HepG2 (cell line): ENCODE results near the gene ADIPOR2. TPM values are rescaled to one million over a fixed set of nuclear protein-coding genes. Genes with fewer than 3 reads are reported as not detected.

Source experiments
- IKZF1 ChIP-seq: fragments of 450-650 bp; IDR thresholded peaks from 2 replicates; pipeline ENCODE4 v1.7.1; 2016
- KDM1A ChIP-seq: IDR thresholded peaks from 2 replicates; pipeline ENCODE4 v1.6.1; 2016; ENCODE audit warnings: missing compliant biosample characterization
- KDM6A ChIP-seq: IDR thresholded peaks from 2 replicates; pipeline ENCODE4 v1.6.1; 2016; ENCODE audit warnings: low read depth
- MEIS2 ChIP-seq: sonication (generic); formaldehyde crosslinking; IDR thresholded peaks from 2 replicates; pipeline ENCODE4 v1.9.0; 2021; ENCODE audit warnings: mild to moderate bottlenecking, missing genetic modification reagents
- RBAK ChIP-seq: sonication (generic); formaldehyde crosslinking; IDR thresholded peaks from 2 replicates; pipeline ENCODE4 v1.5.1; 2020; ENCODE audit warnings: mild to moderate bottlenecking, missing genetic modification reagents
- SIN3B ChIP-seq: fragments of 150-350 bp; IDR thresholded peaks from 2 replicates; pipeline ENCODE4 v1.6.1; 2014; ENCODE audit warnings: low read length
- SMAD1 ChIP-seq: sonication (generic); formaldehyde crosslinking; IDR thresholded peaks from 2 replicates; pipeline ENCODE4 v1.4.0; 2020; ENCODE audit warnings: missing genetic modification reagents, low read depth, mild to moderate bottlenecking, borderline replicate concordance
- ZC3H13 ChIP-seq: sonication (generic); formaldehyde crosslinking; IDR thresholded peaks from 2 replicates; pipeline ENCODE4 v1.8.1; 2023; ENCODE audit warnings: mild to moderate bottlenecking, missing genetic modification reagents, moderate library complexity
- ZNF143 ChIP-seq: sonication (generic); formaldehyde crosslinking; IDR thresholded peaks from 2 replicates; pipeline ENCODE4 v1.4.0; 2020; ENCODE audit warnings: missing genetic modification reagents
- ZNF333 ChIP-seq: sonication (generic); formaldehyde crosslinking; IDR thresholded peaks from 2 replicates; pipeline ENCODE4 v1.4.0; 2020; ENCODE audit warnings: mild to moderate bottlenecking, missing genetic modification reagents, borderline replicate concordance
- ZNF543 ChIP-seq: sonication (generic); formaldehyde crosslinking; IDR thresholded peaks from 2 replicates; pipeline ENCODE4 v1.4.0; 2020; ENCODE audit warnings: mild to moderate bottlenecking, missing genetic modification reagents
- ZNF616 ChIP-seq: sonication (generic); formaldehyde crosslinking; IDR thresholded peaks from 2 replicates; pipeline ENCODE4 v1.5.0; 2020; ENCODE audit warnings: low read depth, mild to moderate bottlenecking, missing genetic modification reagents
- ZNF660 ChIP-seq: sonication (generic); formaldehyde crosslinking; IDR thresholded peaks from 2 replicates; pipeline ENCODE4 v1.5.1; 2020; ENCODE audit warnings: mild to moderate bottlenecking, low read depth, missing genetic modification reagents, borderline replicate concordance
- ZNF747 ChIP-seq: sonication (generic); formaldehyde crosslinking; IDR thresholded peaks from 2 replicates; pipeline ENCODE4 v1.8.1; 2023; ENCODE audit warnings: missing genetic modification reagents, mild to moderate bottlenecking, borderline replicate concordance
- ZNF777 ChIP-seq: sonication (generic); formaldehyde crosslinking; IDR thresholded peaks from 2 replicates; pipeline ENCODE4 v1.4.0; 2020; ENCODE audit warnings: missing genetic modification reagents
- ZNF839 ChIP-seq: sonication (generic); formaldehyde crosslinking; IDR thresholded peaks from 2 replicates; pipeline ENCODE4 v1.4.0; 2020; ENCODE audit warnings: missing genetic modification reagents, mild to moderate bottlenecking, borderline replicate concordance
- polyA plus RNA-seq, 8 experiments: library from polyadenylated mRNA; depleted of rRNA in 3 of 8; stranded (reverse) in 7 of 8; unstranded in 1 of 8; fragments of >200 nt; fragmentation: Illumina TruSeq in 4 of 8; extraction: Trizol in 4 of 8; gene quantifications; 2 replicates each; pipeline versions ENCODE4 v1.2.1 to v1.2.3, GENCODE V29; 2011 to 2016; ENCODE audit warnings: low read depth in 4 of 8, missing spikeins in 1 of 8, mixed read lengths in 1 of 8; ENCODE audit not compliant: insufficient read depth in 1 of 8
- total RNA-seq, 5 experiments: library from RNA; depleted of rRNA; stranded (reverse); fragments of >200 nt; fragmentation: Illumina TruSeq; extraction: Trizol; gene quantifications; 2 replicates each; pipeline ENCODE4 v1.2.3, GENCODE V29; 2016; ENCODE audit warnings: low read depth in 1 of 5
- TF ChIP-seq, protein P1 (sequence below): sonication (generic); formaldehyde crosslinking; IDR thresholded peaks from 2 replicates; pipeline ENCODE4 v1.9.0; 2021; ENCODE audit warnings: missing genetic modification reagents, borderline replicate concordance
- TF ChIP-seq, protein P2 (sequence below): sonication (generic); formaldehyde crosslinking; IDR thresholded peaks from 2 replicates; pipeline ENCODE4 v1.5.1; 2020; ENCODE audit warnings: mild to moderate bottlenecking, missing genetic modification reagents, borderline replicate concordance

ADIPOR2 gene
- total and polyA plus RNA-seq, 2 of the 13 experiments (the other 11 are each of a cell fraction or from before 2014, with no cell fraction given), result 35.2 to 52.2 TPM

DNA sequence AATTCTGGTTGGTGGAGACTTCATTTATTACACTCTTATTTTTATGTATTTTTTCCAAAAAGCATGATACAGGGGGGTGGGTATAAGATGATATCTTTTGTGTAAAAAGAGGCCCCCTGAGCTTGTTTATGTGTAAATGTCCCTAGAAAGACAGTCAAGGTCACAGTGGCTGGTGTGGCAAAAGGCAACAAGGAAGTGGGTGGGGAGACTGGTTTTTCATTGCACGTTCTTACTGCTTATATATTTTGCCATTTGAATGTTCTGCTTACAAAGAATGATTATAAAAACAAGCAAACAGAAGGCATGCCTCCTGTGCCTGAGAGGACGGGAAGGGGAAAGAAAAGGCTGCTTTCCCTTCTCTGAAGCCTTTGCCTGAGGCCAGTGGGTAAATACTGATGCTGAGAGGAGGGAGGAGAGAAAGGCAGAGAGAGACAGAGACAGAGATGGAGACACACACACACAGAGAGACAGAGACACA, 24.1 kb upstream of the ADIPOR2 start (continued):
- TF ChIP-seq ZNF143 (CRISPR knock-in tag), result no peak
- TF ChIP-seq ZNF660 (CRISPR knock-in tag), result no peak
- no peak for TF ChIP-seq ZC3H13
- TF ChIP-seq ZNF333 (CRISPR knock-in tag), result no peak
- no peak for TF ChIP-seq ZNF777
- no peak for TF ChIP-seq ZNF839 (CRISPR knock-in tag)
- no peak for TF ChIP-seq ZNF543 (CRISPR knock-in tag)
- TF ChIP-seq, protein P1, sequence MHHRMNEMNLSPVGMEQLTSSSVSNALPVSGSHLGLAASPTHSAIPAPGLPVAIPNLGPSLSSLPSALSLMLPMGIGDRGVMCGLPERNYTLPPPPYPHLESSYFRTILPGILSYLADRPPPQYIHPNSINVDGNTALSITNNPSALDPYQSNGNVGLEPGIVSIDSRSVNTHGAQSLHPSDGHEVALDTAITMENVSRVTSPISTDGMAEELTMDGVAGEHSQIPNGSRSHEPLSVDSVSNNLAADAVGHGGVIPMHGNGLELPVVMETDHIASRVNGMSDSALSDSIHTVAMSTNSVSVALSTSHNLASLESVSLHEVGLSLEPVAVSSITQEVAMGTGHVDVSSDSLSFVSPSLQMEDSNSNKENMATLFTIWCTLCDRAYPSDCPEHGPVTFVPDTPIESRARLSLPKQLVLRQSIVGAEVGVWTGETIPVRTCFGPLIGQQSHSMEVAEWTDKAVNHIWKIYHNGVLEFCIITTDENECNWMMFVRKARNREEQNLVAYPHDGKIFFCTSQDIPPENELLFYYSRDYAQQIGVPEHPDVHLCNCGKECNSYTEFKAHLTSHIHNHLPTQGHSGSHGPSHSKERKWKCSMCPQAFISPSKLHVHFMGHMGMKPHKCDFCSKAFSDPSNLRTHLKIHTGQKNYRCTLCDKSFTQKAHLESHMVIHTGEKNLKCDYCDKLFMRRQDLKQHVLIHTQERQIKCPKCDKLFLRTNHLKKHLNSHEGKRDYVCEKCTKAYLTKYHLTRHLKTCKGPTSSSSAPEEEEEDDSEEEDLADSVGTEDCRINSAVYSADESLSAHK (CRISPR knock-in tag), result no peak
- TF ChIP-seq RBAK (CRISPR knock-in tag), result no peak
- no peak for TF ChIP-seq ZNF747 (CRISPR knock-in tag)
- TF ChIP-seq ZNF616 (CRISPR knock-in tag), result no peak
- no peak for TF ChIP-seq IKZF1
- TF ChIP-seq SIN3B, result no peak
- TF ChIP-seq, protein P2, sequence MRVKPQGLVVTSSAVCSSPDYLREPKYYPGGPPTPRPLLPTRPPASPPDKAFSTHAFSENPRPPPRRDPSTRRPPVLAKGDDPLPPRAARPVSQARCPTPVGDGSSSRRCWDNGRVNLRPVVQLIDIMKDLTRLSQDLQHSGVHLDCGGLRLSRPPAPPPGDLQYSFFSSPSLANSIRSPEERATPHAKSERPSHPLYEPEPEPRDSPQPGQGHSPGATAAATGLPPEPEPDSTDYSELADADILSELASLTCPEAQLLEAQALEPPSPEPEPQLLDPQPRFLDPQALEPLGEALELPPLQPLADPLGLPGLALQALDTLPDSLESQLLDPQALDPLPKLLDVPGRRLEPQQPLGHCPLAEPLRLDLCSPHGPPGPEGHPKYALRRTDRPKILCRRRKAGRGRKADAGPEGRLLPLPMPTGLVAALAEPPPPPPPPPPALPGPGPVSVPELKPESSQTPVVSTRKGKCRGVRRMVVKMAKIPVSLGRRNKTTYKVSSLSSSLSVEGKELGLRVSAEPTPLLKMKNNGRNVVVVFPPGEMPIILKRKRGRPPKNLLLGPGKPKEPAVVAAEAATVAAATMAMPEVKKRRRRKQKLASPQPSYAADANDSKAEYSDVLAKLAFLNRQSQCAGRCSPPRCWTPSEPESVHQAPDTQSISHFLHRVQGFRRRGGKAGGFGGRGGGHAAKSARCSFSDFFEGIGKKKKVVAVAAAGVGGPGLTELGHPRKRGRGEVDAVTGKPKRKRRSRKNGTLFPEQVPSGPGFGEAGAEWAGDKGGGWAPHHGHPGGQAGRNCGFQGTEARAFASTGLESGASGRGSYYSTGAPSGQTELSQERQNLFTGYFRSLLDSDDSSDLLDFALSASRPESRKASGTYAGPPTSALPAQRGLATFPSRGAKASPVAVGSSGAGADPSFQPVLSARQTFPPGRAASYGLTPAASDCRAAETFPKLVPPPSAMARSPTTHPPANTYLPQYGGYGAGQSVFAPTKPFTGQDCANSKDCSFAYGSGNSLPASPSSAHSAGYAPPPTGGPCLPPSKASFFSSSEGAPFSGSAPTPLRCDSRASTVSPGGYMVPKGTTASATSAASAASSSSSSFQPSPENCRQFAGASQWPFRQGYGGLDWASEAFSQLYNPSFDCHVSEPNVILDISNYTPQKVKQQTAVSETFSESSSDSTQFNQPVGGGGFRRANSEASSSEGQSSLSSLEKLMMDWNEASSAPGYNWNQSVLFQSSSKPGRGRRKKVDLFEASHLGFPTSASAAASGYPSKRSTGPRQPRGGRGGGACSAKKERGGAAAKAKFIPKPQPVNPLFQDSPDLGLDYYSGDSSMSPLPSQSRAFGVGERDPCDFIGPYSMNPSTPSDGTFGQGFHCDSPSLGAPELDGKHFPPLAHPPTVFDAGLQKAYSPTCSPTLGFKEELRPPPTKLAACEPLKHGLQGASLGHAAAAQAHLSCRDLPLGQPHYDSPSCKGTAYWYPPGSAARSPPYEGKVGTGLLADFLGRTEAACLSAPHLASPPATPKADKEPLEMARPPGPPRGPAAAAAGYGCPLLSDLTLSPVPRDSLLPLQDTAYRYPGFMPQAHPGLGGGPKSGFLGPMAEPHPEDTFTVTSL (CRISPR knock-in tag), result no peak
- TF ChIP-seq MEIS2 (CRISPR knock-in tag), result no peak
- no peak for TF ChIP-seq SMAD1 (CRISPR knock-in tag)
- TF ChIP-seq KDM6A, result no peak
- TF ChIP-seq KDM1A, result no peak
